Lower leg skin (tissue), 3 donors: ENCODE results near the gene LILRB5.

ENCODE experiments used
- CTCF ChIP-seq, 3 donors: fragments of 450-650 bp; IDR thresholded peaks; one replicate each; pipeline ENCODE4 v1.5.1; 2016; ENCODE audit warnings: antibody characterized with exemption in 3 of 3, mild to moderate bottlenecking in 3 of 3, moderate library complexity in 2 of 3
- POLR2A ChIP-seq, 2 donors: fragments of 450-650 bp; IDR thresholded peaks; one replicate each; pipeline ENCODE4 v1.6.1; 2016 to 2017; ENCODE audit warnings: antibody characterized with exemption in 2 of 2, mild to moderate bottlenecking in 1 of 2, moderate library complexity in 1 of 2

DNA sequence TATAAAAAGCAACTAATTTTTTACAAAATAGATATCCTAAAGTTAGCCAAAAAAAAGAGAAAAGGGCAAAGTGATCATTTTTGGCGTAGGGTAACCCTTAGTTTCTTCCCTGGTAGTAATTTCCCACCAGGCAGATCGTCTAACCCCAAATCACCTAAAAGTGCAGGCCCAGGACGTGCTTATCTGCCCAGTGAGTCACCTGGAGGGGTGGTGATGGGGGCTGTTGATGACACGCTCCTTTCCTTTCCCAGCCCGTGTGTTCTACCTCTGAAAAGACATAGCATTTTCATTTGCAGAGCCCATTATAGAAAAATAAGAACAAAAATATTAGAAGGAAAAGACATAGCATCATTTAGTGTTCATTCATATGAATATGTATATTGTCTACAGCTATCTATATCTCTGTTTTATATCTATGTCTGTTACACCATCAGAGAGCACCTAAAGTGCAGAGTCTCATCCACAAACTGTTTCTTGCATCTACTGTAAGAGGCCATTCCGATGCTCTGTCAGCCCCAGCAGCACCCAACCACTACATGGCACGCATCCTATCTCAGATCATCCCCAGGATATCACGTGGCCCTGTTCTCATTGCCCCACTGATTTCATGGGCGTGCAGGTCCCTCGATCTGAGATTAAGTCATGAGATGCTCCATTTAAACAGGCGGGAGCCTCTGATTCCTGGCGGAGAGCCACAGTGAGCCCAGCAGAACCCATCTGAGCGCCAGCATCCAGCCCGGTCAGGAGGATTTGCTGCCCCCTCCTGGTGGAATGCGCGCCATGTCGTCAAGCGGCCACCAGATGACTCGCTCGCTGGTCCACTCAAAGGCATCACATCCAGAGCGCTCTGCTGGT, 25.8 kb downstream of the LILRB5 start:
- TF ChIP-seq CTCF (IDR thresholded peaks at IDR 0.05) (peak in 1 of 3 donors; percentile 75), POLR2A (IDR thresholded peaks at IDR 0.05) (no peak)
